GM19351 (cell line): ENCODE data around the gene WDR27.

ENCODE experiments used
- ATAC-seq: cut with Tn5 transposase; IDR thresholded peaks from one replicate; pipeline ENCODE4 v1.9.1; 2021; ENCODE audit warnings: mild to moderate bottlenecking, moderate library complexity; ENCODE audit not compliant: unreplicated experiment

Gene WDR27

DNA sequence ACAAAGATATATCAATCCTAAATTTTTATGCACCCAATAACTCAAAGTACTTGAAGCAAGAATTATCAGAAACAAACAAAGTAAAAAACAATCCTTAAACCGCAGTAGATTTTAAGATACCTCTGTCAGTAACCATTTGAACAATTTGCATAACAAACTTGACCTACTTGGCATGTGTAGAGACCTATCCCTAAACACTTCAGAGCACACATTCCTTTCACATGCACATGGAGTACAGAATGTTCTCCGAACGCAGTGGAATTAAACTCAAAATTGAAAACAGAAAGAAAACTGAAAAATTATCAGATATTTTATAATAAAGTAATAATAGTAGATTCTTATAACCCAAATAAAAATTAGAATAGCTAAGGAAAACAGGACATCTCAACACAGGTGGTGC is 285.6 kb downstream of the WDR27 start:
- ATAC-seq, result no peak

DNA sequence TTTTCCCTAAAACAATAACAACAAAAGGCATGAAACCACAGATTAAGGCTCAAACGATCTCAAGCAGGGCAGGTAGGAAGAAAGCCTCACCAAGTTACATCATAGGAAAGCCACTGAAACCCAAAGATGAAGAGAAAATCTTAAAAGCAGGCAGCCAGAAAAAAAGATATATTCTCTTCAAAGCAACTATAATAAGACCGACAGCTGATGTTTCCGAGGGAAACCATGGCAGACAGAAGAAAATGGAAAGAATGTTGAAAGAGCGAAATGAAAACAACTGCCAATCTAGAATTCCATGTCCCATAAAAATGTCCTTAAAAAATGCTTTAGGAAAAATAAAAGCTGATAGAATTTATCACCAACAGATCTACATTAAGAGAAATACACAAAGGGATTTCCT is 286.6 kb downstream of the WDR27 start:
- no peak for ATAC-seq

DNA sequence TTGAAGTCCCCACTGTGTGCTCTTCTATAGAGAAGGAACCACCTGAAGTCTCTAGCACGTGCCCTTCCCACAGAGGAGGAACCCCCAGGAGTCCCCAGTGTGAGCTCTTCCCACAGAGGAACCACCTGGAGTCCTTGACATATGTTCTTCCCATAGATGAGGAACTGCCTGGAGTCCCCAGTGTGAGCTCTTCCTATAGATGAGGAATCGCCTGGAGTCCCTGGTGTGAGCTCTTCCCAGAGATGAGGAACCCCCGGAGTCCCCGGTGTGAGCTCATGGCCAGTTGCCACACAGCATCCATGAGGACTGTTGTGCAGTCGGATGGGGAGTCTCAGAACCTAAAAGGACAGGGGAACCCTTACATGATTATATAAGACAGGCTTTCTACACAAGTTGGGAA is 290.1 kb downstream of the WDR27 start:
- no peak for ATAC-seq

DNA sequence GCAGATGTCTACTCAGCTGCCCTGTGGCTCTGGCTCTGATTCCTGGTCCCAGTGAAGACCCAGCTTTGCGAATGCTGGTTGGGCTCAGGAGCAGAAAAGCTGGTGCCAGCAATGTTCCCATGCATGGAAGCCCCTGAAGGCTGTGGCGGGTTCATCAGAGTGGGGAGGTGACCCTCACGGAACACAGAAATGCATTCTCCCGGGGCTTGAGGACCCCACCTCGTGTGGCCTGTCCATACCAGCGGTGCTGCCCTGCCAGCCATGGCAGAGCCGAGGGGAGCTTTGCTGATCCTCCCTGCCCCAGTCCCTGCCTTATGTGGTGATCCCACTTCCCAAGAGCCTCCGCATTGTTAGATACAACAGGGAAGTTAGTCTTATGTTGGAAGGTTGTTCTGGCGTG is 290.5 kb downstream of the WDR27 start:
- ATAC-seq, result no peak

DNA sequence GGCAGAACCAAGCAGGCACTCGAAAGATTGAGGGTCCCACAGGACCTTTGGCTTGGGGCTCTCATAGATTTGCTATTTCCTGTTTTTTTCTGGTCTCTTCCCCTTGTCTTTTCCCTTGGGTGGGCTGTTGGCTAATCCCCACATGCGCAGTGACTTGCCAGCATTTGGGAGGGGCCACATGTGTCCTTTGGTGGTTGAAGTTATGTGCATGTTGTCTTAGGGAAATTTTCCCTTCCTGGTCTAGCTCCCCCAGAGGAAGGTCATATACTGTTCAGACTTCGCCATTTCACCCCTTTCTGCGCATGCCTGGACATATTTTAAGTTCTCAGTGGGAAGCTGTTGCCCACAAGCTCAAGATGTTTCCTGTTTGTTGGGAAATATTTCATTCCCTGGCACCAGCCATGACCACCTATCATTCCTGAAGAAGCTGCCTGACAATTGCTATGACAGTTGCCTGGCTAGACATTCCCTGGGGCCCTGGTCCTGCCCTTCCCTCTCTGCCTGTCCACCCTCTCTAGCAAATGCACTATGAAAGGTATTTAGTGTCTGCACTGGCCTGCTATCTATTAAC is 292.0 kb downstream of the WDR27 start:
- ATAC-seq, result no peak

DNA sequence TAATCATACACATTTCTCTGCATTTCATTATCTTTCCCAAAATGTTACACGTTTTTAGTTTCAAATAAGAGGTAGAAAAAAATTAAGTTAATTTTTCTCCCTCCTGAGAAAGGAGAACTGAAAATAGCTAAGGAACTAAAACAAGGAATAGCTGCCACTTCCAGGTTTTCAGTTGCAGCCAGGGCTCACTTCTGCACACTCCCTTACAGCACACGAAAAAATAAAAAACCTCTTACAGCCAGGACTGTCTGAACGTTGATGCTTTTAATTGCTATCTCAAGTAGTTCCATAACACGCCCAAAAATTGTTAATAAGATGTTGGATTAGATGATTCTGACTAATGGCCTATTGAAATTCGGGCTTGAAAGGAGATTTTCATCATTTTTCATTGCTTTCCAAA is 294.5 kb downstream of the WDR27 start:
- ATAC-seq, result no peak
